ENCODE data around the gene CCHCR1.

- TF ChIP-seq, protein P1, sequence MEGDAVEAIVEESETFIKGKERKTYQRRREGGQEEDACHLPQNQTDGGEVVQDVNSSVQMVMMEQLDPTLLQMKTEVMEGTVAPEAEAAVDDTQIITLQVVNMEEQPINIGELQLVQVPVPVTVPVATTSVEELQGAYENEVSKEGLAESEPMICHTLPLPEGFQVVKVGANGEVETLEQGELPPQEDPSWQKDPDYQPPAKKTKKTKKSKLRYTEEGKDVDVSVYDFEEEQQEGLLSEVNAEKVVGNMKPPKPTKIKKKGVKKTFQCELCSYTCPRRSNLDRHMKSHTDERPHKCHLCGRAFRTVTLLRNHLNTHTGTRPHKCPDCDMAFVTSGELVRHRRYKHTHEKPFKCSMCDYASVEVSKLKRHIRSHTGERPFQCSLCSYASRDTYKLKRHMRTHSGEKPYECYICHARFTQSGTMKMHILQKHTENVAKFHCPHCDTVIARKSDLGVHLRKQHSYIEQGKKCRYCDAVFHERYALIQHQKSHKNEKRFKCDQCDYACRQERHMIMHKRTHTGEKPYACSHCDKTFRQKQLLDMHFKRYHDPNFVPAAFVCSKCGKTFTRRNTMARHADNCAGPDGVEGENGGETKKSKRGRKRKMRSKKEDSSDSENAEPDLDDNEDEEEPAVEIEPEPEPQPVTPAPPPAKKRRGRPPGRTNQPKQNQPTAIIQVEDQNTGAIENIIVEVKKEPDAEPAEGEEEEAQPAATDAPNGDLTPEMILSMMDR (IDR thresholded peaks at IDR 0.05; ENCODE audit: low read depth, low read length, missing input control), result no peak
- no peak for TF ChIP-seq RAD21 (IDR thresholded peaks at IDR 0.05)
- no peak for TF ChIP-seq HNF4A (conservative IDR thresholded peaks at IDR 0.05)
- TF ChIP-seq, protein P2, sequence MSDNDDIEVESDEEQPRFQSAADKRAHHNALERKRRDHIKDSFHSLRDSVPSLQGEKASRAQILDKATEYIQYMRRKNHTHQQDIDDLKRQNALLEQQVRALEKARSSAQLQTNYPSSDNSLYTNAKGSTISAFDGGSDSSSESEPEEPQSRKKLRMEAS (IDR thresholded peaks at IDR 0.05), result no peak
- TF ChIP-seq, protein P3, sequence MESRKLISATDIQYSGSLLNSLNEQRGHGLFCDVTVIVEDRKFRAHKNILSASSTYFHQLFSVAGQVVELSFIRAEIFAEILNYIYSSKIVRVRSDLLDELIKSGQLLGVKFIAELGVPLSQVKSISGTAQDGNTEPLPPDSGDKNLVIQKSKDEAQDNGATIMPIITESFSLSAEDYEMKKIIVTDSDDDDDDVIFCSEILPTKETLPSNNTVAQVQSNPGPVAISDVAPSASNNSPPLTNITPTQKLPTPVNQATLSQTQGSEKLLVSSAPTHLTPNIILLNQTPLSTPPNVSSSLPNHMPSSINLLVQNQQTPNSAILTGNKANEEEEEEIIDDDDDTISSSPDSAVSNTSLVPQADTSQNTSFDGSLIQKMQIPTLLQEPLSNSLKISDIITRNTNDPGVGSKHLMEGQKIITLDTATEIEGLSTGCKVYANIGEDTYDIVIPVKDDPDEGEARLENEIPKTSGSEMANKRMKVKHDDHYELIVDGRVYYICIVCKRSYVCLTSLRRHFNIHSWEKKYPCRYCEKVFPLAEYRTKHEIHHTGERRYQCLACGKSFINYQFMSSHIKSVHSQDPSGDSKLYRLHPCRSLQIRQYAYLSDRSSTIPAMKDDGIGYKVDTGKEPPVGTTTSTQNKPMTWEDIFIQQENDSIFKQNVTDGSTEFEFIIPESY (IDR thresholded peaks at IDR 0.05), result no peak
- TF ChIP-seq, protein P4, sequence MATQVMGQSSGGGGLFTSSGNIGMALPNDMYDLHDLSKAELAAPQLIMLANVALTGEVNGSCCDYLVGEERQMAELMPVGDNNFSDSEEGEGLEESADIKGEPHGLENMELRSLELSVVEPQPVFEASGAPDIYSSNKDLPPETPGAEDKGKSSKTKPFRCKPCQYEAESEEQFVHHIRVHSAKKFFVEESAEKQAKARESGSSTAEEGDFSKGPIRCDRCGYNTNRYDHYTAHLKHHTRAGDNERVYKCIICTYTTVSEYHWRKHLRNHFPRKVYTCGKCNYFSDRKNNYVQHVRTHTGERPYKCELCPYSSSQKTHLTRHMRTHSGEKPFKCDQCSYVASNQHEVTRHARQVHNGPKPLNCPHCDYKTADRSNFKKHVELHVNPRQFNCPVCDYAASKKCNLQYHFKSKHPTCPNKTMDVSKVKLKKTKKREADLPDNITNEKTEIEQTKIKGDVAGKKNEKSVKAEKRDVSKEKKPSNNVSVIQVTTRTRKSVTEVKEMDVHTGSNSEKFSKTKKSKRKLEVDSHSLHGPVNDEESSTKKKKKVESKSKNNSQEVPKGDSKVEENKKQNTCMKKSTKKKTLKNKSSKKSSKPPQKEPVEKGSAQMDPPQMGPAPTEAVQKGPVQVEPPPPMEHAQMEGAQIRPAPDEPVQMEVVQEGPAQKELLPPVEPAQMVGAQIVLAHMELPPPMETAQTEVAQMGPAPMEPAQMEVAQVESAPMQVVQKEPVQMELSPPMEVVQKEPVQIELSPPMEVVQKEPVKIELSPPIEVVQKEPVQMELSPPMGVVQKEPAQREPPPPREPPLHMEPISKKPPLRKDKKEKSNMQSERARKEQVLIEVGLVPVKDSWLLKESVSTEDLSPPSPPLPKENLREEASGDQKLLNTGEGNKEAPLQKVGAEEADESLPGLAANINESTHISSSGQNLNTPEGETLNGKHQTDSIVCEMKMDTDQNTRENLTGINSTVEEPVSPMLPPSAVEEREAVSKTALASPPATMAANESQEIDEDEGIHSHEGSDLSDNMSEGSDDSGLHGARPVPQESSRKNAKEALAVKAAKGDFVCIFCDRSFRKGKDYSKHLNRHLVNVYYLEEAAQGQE (IDR thresholded peaks at IDR 0.05), result no peak
- TF ChIP-seq, protein P5, sequence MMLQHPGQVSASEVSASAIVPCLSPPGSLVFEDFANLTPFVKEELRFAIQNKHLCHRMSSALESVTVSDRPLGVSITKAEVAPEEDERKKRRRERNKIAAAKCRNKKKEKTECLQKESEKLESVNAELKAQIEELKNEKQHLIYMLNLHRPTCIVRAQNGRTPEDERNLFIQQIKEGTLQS (IDR thresholded peaks at IDR 0.05), result no peak
- no peak for TF ChIP-seq SP1 (IDR thresholded peaks at IDR 0.05)
- no peak for TF ChIP-seq TAF1 (conservative IDR thresholded peaks at IDR 0.05)
- TF ChIP-seq EGR1 (IDR thresholded peaks at IDR 0.05; ENCODE audit: low read depth in 2 of 2), result no peak
- TF ChIP-seq FOXA1 (IDR thresholded peaks at IDR 0.05), result no peak
- no peak for TF ChIP-seq YY1 (IDR thresholded peaks at IDR 0.05)
- TF ChIP-seq RXRA (IDR thresholded peaks at IDR 0.05), result no peak
- TF ChIP-seq JUND (IDR thresholded peaks at IDR 0.05), result no peak
These were observed 37.3 kb downstream of the CCHCR1 start, which contains the start of gene CDSN for GRCh38 chr6:31120151-31120915.
